WERI-Rb-1 (cell line): ENCODE data around the gene STX12.
"Not testable (repeated sequence)": the region's sequence is repeated elsewhere in the genome, so short reads cannot be mapped to it uniquely, and the experiment has no call there.

Experiments
- DNase-seq: peaks from one replicate; pipeline ENCODE4 v3.0.0-alpha.2; 2020
- H3K27ac ChIP-seq: fragments of 250-450 bp; sonication (Bioruptor Pico); 2 replicates; pipeline ENCODE4 v1.5.1; 2020; ENCODE audit warnings: mild to moderate bottlenecking, moderate library complexity
- H3K27me3 ChIP-seq: fragments of 250-450 bp; sonication (Bioruptor Pico); 2 replicates; pipeline ENCODE4 v1.5.1; 2021; ENCODE audit warnings: mild to moderate bottlenecking, low read depth, moderate library complexity; ENCODE audit not compliant: insufficient read depth, severe bottlenecking
- H3K36me3 ChIP-seq: fragments of 250-450 bp; sonication (Bioruptor Pico); 2 replicates; pipeline ENCODE4 v1.5.1; 2020; ENCODE audit warnings: mild to moderate bottlenecking, moderate library complexity
- H3K4me3 ChIP-seq: 2 replicates; pipeline ENCODE4 v1.5.1; 2011; ENCODE audit warnings: low read depth, mild to moderate bottlenecking, control low read depth, low read length
- H3K9me3 ChIP-seq: fragments of 250-450 bp; sonication (Bioruptor Pico); 2 replicates; pipeline ENCODE4 v1.5.1; 2021; ENCODE audit warnings: mild to moderate bottlenecking, moderate library complexity; ENCODE audit not compliant: severe bottlenecking
- TF ChIP-seq, protein P1 (sequence below): IDR thresholded peaks from 2 replicates; pipeline ENCODE4 v1.5.1; 2011; ENCODE audit warnings: low read depth, mild to moderate bottlenecking, control low read depth, inconsistent platforms, low read length

Gene STX12

DNA sequence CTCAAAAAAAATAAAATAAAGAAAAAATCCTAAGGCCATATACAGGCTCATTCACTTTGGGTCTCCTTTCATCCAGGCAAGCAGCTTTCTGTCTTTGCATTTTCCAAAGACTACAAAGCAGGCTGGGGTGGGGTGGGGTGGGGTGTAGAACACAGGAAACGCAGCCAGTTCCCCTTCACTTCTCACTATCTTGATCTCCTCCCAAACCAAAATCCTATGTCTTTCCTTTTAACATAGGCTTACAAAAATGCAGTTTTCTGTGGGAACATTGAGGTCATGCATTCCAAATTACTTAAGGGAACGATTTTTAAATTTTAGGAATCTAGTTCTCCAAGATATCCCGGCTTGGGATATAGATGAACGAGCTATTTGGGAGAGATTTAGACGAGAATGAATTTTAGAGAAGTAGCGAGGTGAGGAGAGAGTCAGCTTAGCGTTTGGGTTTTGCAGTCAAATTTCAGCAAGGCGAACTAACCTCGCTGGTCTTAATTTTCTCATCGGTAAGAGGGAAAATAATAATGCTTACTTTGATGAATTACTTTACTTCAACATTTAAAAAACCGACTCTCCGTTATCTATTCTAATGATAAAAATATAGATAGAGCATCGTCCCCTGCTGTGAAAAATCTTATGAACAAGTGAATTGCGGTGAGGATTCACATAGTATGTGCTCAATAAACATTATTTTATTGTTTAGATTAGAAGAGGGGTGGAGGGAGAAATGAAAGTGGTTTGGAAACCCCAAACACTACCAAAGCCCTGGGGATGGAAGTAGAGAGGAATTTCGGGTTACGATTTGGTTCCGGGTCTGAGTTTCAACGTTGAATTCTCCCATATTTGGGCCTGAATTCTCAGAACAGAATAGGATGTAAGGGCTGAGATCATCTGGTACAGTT lies 735 bp upstream of the STX12 start:
- no peak overlapping the region; the same call in 1 of the 2 replicates for H3K4me3 ChIP-seq
- TF ChIP-seq, protein P1, sequence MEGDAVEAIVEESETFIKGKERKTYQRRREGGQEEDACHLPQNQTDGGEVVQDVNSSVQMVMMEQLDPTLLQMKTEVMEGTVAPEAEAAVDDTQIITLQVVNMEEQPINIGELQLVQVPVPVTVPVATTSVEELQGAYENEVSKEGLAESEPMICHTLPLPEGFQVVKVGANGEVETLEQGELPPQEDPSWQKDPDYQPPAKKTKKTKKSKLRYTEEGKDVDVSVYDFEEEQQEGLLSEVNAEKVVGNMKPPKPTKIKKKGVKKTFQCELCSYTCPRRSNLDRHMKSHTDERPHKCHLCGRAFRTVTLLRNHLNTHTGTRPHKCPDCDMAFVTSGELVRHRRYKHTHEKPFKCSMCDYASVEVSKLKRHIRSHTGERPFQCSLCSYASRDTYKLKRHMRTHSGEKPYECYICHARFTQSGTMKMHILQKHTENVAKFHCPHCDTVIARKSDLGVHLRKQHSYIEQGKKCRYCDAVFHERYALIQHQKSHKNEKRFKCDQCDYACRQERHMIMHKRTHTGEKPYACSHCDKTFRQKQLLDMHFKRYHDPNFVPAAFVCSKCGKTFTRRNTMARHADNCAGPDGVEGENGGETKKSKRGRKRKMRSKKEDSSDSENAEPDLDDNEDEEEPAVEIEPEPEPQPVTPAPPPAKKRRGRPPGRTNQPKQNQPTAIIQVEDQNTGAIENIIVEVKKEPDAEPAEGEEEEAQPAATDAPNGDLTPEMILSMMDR, result no peak
- no peak for DNase-seq
- H3K36me3 ChIP-seq, result peaks cover 5% of the 10 kb centered on the region; the same call in 1 of the 2 replicates
- H3K27ac ChIP-seq, result no peak overlapping the region
- H3K9me3 ChIP-seq, result no peaks in the 10 kb centered on the region
- no peaks in the 10 kb centered on the region for H3K27me3 ChIP-seq

DNA sequence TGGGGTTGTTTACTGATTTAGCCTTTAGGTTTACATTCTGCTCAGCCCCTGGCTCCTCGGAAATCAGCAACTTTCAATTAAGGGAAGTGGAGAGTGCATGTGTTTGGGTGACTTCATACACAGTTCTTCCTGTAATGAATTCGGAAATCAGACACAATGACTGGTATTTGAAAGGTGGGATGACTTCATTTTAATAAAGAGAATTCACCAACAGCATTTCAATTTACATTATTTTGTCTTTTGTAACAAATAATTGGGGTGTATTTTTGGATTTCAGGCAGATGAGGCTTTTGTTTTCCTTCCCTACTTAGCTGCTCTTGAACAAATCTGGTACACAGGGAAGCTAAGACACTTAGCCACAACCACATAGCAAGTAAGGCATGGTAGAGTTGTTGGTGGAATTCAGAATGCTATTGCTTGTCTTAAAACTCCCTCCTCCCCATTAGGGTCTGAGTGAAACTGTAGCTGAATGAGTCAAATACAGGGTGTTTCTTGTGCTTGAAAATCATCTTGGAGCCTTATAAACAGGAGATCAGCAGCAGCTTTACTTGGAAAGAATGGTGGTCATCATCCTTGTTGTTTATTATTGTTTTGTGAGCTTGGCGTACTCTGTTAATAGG lies 917 bp downstream of the STX12 start:
- no peaks in the 10 kb centered on the region for H3K27me3 ChIP-seq
- H3K36me3 ChIP-seq, result peaks cover 5% of the 10 kb centered on the region; the same call in 1 of the 2 replicates
- peak overlapping the region; percentile 59 for H3K27ac ChIP-seq
- TF ChIP-seq, protein P1, result no peak
- no peaks in the 10 kb centered on the region for H3K9me3 ChIP-seq
- DNase-seq, result no peak
- H3K4me3 ChIP-seq, result peak overlapping the region; percentile 91

DNA sequence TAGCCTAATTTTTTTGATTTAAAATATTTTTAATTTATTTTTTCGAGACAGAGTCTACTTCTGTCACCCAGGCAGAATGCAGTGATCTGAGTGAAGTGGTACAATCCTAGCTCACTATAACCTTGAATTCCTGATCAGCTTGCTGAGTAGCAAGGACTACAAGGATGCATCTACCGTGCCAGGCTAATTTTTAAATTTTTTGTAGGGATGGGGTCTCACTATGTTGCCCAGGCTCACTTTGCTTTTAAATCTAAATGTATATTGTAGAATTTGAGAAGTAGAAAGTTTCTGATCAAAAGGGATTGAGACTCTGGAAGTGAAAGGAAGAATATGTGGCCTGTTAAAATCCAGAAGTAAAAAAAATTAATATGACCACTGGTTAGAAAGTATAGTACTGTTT lies 1.6 kb downstream of the STX12 start:
- Histone ChIP-seq H3K4me3 (no peak overlapping the region), H3K36me3 (peaks cover 5% of the 10 kb centered on the region; the same call in 1 of the 2 replicates), H3K27ac (no peak overlapping the region), H3K27me3 (no peaks in the 10 kb centered on the region), H3K9me3 (no peaks in the 10 kb centered on the region)
- no peak for DNase-seq
- TF ChIP-seq, protein P1, result no peak

DNA sequence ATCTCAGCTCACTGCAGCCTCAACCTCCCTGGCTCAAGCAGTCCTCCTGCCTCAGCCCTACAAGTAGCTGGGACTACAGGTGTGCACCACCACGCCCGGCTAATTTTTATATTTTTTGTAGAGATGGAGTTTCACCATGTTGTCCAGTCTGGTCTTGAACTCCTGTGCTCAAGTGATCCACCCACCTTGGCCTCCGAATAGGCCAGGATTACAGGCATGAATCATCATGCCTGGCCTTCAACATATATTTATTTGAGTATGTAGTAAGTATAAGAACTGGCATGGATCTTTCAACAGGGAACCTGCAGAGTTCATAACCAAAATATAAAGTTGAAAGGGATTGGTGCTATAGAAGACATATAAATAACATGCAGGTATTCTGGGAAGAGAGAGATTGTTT lies 2.3 kb downstream of the STX12 start:
- not testable (repeated sequence) for DNase-seq, H3K4me3 ChIP-seq, H3K27ac ChIP-seq, H3K36me3 ChIP-seq, H3K27me3 ChIP-seq, H3K9me3 ChIP-seq

DNA sequence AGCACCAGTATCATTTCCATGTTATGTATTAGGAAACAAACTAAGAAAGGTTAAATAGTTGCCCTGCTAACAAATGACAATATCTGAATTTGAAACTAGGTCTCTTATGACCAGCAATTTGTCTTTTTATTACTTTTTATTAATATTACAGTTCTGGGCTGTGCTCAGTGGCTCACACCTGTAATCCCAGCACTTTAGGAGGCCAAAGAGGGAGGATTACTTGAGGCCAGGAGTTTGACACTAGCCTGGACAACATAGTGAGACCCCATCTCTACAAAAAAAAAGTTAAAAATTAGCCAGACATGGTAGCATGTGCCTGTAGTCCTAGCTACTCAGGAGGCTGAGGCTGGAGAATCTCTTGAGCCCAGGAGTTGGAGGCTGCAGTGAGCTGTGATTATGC lies 3.3 kb downstream of the STX12 start:
- not testable (repeated sequence) for H3K27ac ChIP-seq, H3K4me3 ChIP-seq, H3K36me3 ChIP-seq, DNase-seq, H3K27me3 ChIP-seq, H3K9me3 ChIP-seq

DNA sequence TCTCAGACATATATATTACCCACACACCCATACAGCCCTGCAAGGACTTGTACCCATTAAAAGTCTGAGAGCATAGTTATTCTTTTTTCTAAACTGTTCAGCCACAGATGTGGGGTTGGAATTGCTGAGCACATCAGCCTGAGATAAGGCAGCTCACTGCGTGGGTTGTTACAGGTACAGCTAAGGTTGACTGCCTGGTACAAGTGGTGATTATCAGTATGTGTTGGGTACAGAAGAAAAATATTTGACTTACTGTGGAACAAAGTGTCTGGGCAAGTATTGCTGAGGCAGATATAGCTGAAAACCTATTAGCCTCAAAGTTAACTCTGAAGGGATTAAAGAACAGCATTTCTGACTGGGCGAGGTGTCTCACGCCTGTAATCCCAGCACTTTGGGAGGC lies 5.0 kb downstream of the STX12 start:
- Histone ChIP-seq H3K27ac (peak overlapping the region; percentile 39), H3K27me3 (no peaks in the 10 kb centered on the region), H3K9me3 (no peaks in the 10 kb centered on the region), H3K36me3 (peaks cover 5% of the 10 kb centered on the region; the same call in 1 of the 2 replicates), H3K4me3 (no peak overlapping the region)
- TF ChIP-seq, protein P1, result no peak
- no peak for DNase-seq
